Measurements from ENCODE around the gene SUPT5H. TPM values are rescaled to one million over a fixed set of nuclear protein-coding genes. Genes with fewer than 3 reads are reported as not detected.

SUPT5H gene
- total and polyA plus RNA-seq, 2 of the 13 experiments (the other 11 are each of a cell fraction or from before 2014, with no cell fraction given): 48.2 to 51.7 TPM

DNA sequence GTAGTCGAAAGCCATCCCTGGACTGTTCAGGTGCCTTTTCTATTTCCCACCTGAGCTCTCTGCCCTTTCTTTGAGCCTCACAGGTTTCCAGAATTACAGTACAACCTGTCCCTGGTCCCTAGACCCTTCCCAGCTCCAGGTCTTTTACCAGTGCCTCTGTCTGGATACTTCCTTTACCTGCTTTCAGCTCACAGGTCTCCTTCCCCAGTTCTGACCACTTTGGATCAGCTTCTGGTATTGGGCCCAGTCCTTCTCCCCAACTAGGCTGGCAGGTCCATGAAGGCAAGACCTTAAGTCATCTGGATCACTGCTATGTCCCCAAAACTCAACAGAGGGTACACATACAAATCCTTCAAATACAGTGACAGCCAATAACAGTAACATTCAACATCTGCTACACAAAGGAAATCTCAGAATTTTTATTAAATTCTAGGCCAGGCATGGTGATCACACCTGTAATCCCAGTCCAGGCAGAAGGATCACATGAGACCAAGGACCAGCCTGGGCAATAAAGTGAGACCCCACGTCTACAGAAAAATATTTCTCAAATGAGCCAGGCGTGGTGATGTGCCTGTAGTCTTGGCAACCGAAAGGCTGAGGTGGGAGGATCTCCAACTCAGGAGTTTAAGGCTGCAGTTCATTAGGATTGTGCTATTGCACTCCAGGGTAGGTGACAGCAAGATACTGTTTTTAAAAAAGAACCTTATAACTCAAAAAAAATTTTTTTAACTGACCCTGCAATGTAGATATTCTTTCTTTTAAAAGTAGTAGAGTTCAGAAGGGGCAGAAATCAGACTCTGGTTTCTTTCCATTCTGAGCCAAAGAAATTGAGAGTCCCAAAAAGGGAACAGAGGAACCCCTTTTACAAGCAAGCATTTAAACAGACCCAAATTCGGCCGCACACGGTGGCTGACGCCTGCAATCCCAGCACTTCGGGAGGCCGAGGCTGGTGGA is 11.0 kb upstream of the SUPT5H start:
- Histone ChIP-seq H3K27ac (ENCODE audit: extremely low read length, insufficient read depth, low read length) (peak overlapping the region; percentile 83), H3K9me3 (ENCODE audit: low read length) (no peaks in the 10 kb centered on the region), H3K4me1 (ENCODE audit: insufficient read depth, low read length) (peaks cover 76% of the 10 kb centered on the region), H2AFZ (ENCODE audit: low read length) (no peak overlapping the region), H3K27me3 (ENCODE audit: control insufficient read depth in 1 of 2, insufficient read depth in 2 of 2, low read length in 2 of 2) (no peaks in the 10 kb centered on the region; a peak in 1 of 5 replicates), H3K9ac (ENCODE audit: insufficient read depth, low read depth, low read length) (peak overlapping the region; percentile 99), H3K4me3 (replicated peaks in 1 of 3; ENCODE audit: insufficient read depth in 1 of 3, low read depth in 2 of 3, low read length in 3 of 3) (peak overlapping the region; percentile 91 to 100 (median 99)), H4K20me1 (ENCODE audit: insufficient read depth, low read length) (peaks cover 29% of the 10 kb centered on the region), H3K79me2 (ENCODE audit: insufficient read depth, low read length) (peaks cover 24% of the 10 kb centered on the region), H3K4me2 (ENCODE audit: low read depth, low read length) (peak overlapping the region; percentile 90), H3K36me3 (replicated peaks in 1 of 2; ENCODE audit: control insufficient read depth in 1 of 2, insufficient read depth in 2 of 2, low read length in 2 of 2) (peaks cover 11 to 26% of the 10 kb centered on the region in 2 experiments)
- POLR2A ChIA-PET: interaction anchor here (0.8 to 1.8 kb wide), 16 partner anchors 9 to 105 kb away, joined by 3 to 78 read pairs (median 13); partner anchors contain the start of genes EID2, EID2B, MED29 and PAF1
- BruUV-seq (replicated peaks): no TSS peak
- no peak for ATAC-seq
- FAIRE-seq: no peak
- no peak for DNase-seq (ENCODE audit: low spot score)
- CTCF ChIA-PET (ENCODE audit: low intra/inter-chr PET ratio, low total read pairs): no interaction called here
- 28% methylated on average over 10 of the region's 10 CpGs for WGBS (ENCODE audit: low lambda C conversion rate)
- intact Hi-C loops (cut with micrococcal nuclease; ENCODE audit: unreplicated experiment) (no loop called here), in situ Hi-C loops (cut with HindIII; ENCODE audit: extremely low pct_ligation_motif_present, low pct_unique_long_range_greater_than_20kb) (no loop called here)
- TF ChIP-seq ZFAT (CRISPR knock-in tag; conservative IDR thresholded peaks at IDR 0.05) (no peak), ZBTB21 (CRISPR knock-in tag; IDR thresholded peaks at IDR 0.05) (no peak), MED1 (CRISPR knock-in tag; IDR thresholded peaks at IDR 0.05) (no peak), LCORL (IDR thresholded peaks at IDR 0.05) (no peak), LCORL (CRISPR knock-in tag; IDR thresholded peaks at IDR 0.05) (0 out of 2 replicates have a peak, but pooled peaks have one; percentile 4), POLR2AphosphoS5 (IDR thresholded peaks at IDR 0.05; ENCODE audit: low read depth, low read length) (peak; percentile 29; the same call in 1 of the 2 replicates), U2AF1 (optimal IDR thresholded peaks at IDR 0.05; ENCODE audit: low read depth, low read length) (no peak)
- TF ChIP-seq, protein P1, sequence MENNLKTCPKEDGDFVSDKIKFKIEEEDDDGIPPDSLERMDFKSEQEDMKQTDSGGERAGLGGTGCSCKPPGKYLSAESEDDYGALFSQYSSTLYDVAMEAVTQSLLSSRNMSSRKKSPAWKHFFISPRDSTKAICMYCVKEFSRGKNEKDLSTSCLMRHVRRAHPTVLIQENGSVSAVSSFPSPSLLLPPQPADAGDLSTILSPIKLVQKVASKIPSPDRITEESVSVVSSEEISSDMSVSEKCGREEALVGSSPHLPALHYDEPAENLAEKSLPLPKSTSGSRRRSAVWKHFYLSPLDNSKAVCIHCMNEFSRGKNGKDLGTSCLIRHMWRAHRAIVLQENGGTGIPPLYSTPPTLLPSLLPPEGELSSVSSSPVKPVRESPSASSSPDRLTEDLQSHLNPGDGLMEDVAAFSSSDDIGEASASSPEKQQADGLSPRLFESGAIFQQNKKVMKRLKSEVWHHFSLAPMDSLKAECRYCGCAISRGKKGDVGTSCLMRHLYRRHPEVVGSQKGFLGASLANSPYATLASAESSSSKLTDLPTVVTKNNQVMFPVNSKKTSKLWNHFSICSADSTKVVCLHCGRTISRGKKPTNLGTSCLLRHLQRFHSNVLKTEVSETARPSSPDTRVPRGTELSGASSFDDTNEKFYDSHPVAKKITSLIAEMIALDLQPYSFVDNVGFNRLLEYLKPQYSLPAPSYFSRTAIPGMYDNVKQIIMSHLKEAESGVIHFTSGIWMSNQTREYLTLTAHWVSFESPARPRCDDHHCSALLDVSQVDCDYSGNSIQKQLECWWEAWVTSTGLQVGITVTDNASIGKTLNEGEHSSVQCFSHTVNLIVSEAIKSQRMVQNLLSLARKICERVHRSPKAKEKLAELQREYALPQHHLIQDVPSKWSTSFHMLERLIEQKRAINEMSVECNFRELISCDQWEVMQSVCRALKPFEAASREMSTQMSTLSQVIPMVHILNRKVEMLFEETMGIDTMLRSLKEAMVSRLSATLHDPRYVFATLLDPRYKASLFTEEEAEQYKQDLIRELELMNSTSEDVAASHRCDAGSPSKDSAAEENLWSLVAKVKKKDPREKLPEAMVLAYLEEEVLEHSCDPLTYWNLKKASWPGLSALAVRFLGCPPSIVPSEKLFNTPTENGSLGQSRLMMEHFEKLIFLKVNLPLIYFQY (CRISPR knock-in tag; IDR thresholded peaks at IDR 0.05; ENCODE audit: borderline replicate concordance): no peak
